Hypothalamus (tissue), 51 donors: ENCODE data around the gene ZFYVE19.

Source experiments
- DNase-seq, 51 donors: peaks; one replicate each; lab custom pipeline; 2025; lab: John Stamatoyannopoulos, UW

The ZFYVE19 gene

GRCh38 chr15:40775007-40775406, 31.9 kb upstream of the ZFYVE19 start:
- peak in 1 of 51 donors; percentile 3 for DNase-seq

DNA sequence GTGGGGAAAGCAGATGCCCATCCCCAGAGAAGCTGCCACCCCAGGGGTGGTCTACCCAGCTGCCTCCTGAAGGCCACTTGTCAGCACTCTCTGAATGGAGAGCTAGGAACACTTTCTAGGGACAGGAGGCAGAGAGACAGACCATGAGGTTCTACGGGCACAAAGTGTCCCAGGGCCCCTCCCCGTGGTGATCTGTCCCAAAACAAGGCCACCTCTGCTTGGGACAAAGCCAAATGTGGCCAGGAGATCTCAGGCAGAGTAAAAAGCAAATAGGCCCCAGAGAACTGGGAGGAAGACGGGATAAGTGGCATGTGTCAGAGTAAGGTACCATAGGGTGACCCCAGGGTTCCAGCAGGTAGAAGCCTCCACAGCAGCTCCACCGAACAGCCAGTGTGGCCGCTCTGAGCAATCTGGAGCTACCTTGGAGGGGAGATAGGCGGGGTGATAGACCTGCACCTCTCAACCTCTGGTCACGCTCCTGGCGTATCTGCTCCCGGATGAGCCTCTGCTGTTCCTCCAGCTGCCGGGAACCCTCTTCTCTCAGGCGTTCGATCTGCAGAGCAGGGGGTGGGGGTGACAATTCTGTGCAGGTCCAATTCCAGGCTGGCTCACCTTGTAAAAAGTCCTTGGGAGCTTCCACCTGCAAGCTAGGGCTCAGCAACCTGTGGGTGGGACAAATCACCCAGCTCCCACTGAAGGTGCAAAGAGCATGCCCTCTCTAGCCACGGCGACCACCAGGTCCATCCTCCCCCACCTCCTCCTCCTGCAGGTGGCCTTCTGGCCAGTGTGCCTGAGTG, 31.0 kb upstream of the ZFYVE19 start:
- no peak for DNase-seq

DNA sequence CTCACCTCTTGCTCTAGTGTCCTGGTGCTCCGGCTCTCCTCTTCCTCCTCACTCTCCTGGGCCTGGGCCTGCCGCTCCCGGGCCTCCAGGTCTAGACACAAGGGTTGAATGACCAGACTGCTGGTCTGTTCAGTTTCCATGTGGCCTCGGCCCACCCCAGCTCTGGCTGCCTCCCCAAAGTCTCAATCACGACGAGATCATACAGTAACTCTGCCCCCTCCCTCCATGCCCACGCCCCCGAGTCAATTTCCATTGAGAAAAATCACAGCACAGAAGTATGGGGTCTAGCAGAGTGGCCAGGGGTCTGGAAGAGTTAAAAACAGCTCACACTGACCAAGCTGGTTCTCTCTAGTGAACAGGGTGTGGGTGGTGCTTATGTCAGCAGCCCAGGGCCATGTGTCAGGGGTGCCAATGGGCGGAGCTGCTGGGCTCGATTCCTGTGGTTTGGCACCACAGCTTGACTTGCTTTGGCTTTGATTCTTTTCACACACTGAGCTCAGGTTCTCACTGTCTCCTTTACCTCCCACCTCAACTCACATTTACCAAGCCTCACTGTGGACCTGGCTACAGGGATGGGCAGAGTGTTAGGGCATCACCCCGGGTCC, 30.2 kb upstream of the ZFYVE19 start:
- DNase-seq, result no peak

DNA sequence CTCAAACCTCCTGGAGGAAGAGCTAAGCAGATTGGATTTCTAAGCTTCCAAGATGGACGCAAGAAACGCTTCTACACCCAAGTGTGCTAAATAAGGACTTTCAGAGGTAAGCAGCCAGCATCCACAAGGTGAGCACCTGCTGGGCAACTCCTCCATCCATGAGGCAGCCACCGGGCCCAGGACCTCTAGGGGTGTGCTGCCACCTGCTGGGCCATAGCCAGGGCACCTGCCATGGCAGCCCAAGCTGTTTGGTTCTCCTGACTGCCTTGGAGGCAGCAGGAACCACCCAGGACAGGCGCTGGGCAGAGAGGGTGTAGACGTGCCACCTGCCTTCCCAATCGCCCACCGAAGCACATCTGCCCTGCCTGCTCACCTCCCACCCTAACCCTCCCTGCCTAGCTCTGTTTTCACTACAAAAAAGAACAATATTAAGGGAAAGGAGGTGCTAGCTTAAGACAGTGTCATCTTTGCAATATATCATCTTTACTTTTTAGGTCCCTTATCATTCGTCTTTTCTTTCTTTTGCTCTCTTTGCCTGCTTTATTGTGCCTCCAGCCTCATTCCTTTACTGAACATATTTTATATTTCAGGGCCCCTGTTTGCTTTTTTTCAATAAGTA, 24.2 kb upstream of the ZFYVE19 start:
- peak in 4 of 51 donors; percentile 7 to 26 (median 13) for DNase-seq

GRCh38 chr15:40785164-40785563, 21.7 kb upstream of the ZFYVE19 start:
- DNase-seq, result no peak

DNA sequence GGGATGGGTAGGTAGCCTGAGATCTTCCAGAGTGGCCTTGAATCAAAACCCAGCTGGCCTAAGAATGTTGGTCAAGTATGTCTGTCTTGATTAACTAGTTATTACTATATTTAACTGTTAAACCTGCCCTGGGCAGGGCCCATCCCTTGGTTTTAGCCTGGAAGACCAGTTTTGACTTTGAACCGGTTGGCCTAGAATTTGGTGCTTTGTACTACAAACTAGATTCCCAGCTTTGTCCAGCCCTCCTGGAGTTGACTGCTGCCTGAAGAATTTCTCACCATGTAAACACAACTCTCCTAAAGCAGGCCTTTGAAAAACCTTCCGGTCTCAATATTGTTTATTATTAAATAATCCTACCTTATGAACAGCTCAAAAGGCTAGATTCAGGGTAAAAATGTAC, 21.1 kb upstream of the ZFYVE19 start:
- DNase-seq, result no peak

GRCh38 chr15:40787344-40787841, 19.5 kb upstream of the ZFYVE19 start:
- DNase-seq, result peak in 1 of 51 donors; percentile 11

DNA sequence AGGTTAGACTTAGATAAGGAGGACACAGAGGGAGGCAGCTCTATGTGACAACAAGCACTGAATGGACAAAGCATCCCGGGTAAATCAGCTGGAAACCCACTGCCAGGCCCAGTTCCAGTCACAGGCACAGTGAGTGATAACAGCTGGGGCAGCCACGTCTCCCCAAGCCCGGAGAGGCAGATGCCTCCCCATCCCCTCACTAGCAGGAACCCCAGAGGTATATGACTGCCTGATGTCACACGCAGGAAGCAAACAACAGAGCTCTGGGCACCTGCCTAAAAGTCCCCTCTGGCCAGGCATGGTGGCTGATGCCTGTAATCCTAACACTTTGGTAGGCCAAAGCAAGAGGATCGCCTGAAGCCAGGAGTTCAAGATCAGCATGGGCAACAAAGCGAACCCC, 18.9 kb upstream of the ZFYVE19 start:
- no peak for DNase-seq

- DNase-seq, result no peak
Observed at GRCh38 chr15:40789119-40789518, 17.8 kb upstream of the ZFYVE19 start.

GRCh38 chr15:40789999-40790398, 16.9 kb upstream of the ZFYVE19 start:
- DNase-seq, result no peak

GRCh38 chr15:40790718-40791117, 16.2 kb upstream of the ZFYVE19 start:
- no peak for DNase-seq

GRCh38 chr15:40792394-40792793, 14.5 kb upstream of the ZFYVE19 start:
- no peak for DNase-seq

DNA sequence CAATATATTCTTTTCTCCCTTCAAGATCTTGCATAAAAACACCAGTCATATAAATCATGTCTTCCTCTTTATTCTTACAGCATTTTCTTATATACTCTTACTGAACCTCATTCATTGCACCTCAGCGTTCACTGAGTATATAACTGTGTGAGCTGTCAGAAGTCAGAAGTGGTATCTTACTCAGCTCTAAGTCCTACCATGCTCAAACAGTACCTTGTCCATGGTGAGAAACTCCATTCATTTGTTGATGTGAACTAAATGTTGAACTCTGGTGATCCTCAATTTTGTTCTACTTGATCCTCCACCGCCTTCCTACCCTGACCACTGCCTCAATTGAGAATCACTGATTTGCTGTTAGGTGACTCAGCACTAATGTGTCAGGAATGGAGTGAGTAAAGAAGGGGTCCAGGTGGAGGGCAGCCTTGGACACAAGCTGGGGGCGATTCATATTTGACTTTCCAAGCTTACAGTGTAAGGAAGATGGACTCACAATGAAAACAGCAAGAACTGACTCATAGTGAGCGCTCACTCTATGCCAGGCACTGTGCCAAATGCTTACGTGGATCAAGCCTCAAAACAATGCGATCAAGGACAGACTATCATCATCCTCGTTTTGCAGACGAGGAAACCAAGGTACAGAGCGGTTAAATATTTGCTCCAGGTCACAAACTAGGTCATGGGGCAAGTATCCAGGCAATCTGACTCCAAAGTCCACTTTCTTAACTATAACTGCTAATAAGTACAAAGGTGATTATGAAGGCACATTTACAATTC, 13.5 kb upstream of the ZFYVE19 start:
- peak in 1 of 51 donors; percentile 8 for DNase-seq

GRCh38 chr15:40796041-40796440, 10.8 kb upstream of the ZFYVE19 start:
- no peak for DNase-seq

- DNase-seq, result no peak
Observed at GRCh38 chr15:40796512-40796911, 10.4 kb upstream of the ZFYVE19 start.

DNA sequence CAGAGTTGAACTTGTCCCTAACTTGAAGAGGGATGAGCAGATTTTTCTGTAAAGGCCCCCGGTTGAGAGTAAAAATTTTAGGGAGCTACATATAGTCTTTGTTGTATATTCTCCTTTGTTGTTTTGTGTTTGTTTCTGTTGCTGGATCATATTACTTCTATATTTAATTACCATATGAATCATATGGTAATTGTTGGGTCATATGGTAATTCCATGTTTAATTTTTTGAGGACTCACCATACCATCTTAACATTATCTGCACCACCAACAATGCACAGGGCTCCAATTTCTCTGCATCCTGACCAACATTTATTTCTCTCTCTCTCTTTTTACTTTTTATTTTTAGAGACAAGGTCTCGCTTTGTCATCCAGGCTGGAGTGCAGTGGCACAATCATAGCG, 7.4 kb upstream of the ZFYVE19 start:
- DNase-seq, result no peak

DNA sequence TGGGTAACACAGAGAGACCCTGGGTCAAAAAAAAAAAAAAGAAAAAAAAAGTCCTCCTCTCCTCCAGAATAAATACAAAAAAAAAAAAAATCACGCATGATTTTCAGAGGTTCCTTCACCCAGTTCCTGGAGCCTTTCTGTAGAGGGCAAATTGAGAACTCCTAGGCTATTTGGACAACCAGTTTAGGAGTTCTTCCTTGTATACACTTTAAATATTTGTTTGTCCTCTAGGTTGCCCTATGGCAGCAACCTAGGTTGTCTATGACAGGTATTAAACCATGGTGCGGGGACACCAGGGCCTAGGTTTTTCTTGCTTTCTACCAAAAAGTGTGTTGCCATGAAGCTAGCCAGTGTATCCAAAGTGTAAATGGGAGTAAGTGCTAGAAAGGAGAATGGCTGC, 3.8 kb upstream of the ZFYVE19 start:
- DNase-seq, result no peak

DNA sequence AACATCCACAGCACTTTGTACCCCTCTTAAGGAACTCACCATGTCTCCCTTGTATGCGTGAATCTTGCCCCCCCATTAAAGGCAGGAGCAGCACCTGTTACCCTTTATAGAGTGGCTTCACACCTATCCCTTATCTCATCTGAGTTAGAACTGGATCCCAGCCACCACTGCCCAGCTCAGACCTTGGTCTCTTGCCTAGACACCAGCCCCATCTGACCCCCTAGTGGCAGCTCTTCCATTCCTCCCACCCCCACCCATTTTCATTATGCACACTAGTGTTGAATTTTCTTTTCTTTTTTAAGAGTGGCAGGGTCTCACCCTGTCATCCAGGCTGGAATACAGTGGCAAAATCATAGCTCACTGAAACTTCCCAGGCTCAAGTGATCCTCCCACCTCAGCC, 3.2 kb upstream of the ZFYVE19 start:
- DNase-seq, result no peak

DNA sequence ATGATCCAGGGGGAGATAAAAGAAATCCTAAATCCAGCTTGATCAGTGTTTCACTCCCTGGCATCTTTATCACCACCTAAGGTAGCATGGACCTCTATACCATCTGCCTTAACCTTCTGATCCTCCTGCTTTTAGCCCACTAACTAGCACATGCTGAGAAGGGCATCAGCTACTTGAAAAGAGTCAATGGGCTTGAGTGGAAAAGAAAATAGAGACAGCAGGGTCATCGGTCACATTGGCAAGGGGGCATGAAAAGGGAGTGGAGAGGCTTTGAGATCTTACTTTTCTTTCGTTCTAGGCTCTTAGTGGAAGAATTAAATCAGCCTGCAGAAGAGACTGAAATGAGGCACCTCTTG, 239 bp upstream of the ZFYVE19 start:
- DNase-seq, result no peak

- DNase-seq, result no peak
Observed at GRCh38 chr15:40807888-40808461, 1.1 kb downstream of the ZFYVE19 start.
